Adrenal gland (tissue), 12 donors: ENCODE results near the gene USP3. TPM values are rescaled to one million over a fixed set of nuclear protein-coding genes. Genes with fewer than 3 reads are reported as not detected.

Experiments
- DNase-seq, 7 donors: peaks; one replicate each; pipeline ENCODE4 v3.0.0-alpha.2; 2019 to 2020
- H3K27ac ChIP-seq, 5 donors: fragments of 200-600 bp; sonication (generic) in 4 of 5; 1 replicate in 3 of 5; 2 replicates in 2 of 5; pipeline versions ENCODE4 v1.5.1 to v1.8.0; 2016 to 2020; ENCODE audit warnings: mild to moderate bottlenecking in 1 of 5
- H3K27me3 ChIP-seq: fragments of 200-600 bp; 2 replicates; pipeline ENCODE4 v1.8.0; 2021
- H3K36me3 ChIP-seq, 2 donors: fragments of 200-600 bp; replicated peaks in 1 of 2; 1 replicate in 1 of 2; 2 replicates in 1 of 2; pipeline versions ENCODE4 v1.5.1 to v1.8.0; 2018 to 2022
- H3K4me1 ChIP-seq, 2 donors: fragments of 200-600 bp; replicated peaks in 1 of 2; 1 replicate in 1 of 2; 2 replicates in 1 of 2; pipeline versions ENCODE4 v1.5.1 to v1.8.0; 2018 to 2021
- H3K4me3 ChIP-seq, 4 donors: fragments of 200-600 bp; sonication (generic) in 3 of 4; one replicate each; pipeline ENCODE4 v1.5.1; 2016 to 2018
- H3K9me3 ChIP-seq, 3 donors: fragments of 200-600 bp; sonication (generic) in 1 of 3; replicated peaks in 1 of 3; 1 replicate in 2 of 3; 2 replicates in 1 of 3; pipeline versions ENCODE4 v1.5.1 to v1.8.0; 2016 to 2021
- POLR2A ChIP-seq, 2 donors: fragments of 450-650 bp; IDR thresholded peaks; one replicate each; pipeline ENCODE4 v1.6.1; 2017; ENCODE audit warnings: antibody characterized with exemption in 2 of 2, mild to moderate bottlenecking in 2 of 2, moderate library complexity in 1 of 2
- WGBS, 4 donors: extraction: QIAGEN DNeasy Blood & Tissue Kit in 2 of 4; methylation state at CpG; one replicate each; pipeline versions ENCODE4 v1.1.5 to v1.1.7; 2013 to 2017; 5-methylcytosine and 5-hydroxymethylcytosine counted together
- intact Hi-C, 2 donors: fragments of 100-400 bp; cut with DNase I; formaldehyde crosslinking; loops; one replicate each; pipeline versions ENCODE4 v1.14.1 to v1.15.0; 2022 to 2023
- polyA plus RNA-seq, 3 donors: library from polyadenylated mRNA; stranded (reverse); fragments of 200-250 nt in 2 of 3; fragments of 350-450 nt in 1 of 3; fragmentation: Illumina TruSeq in 1 of 3; extraction: RNeasy Lipid Tissue Mini Kit (QIAGEN cat#74804) in 1 of 3; gene quantifications; one replicate each; pipeline ENCODE4 v1.2.3, GENCODE V29; 2013 to 2014
- total RNA-seq, 9 donors: library from RNA; depleted of rRNA in 4 of 9; stranded (reverse); fragments of >200 nt in 4 of 9; fragments of 120-200 nt in 1 of 9; fragmentation: NEBNext Ultra II Directional in 1 of 9; extraction: Animal tissue kit (Norgen Biotek cat#: 25700) in 1 of 9; gene quantifications; one replicate each; pipeline versions ENCODE4 v1.1.0 to v1.2.4, GENCODE V29; 2013 to 2023
- TF ChIP-seq, protein P1 (sequence below), 6 experiments: fragments of 450-650 bp in 4 of 6; fragments of 200-600 bp in 2 of 6; sonication (generic) in 1 of 6; IDR thresholded peaks; 1 replicate in 5 of 6; 2 replicates in 1 of 6; pipeline versions ENCODE4 v1.5.1 to v1.8.0; 2016 to 2021; ENCODE audit warnings: antibody characterized with exemption in 6 of 6, mild to moderate bottlenecking in 2 of 6, moderate library complexity in 1 of 6
- donor health status: healthy with polysubstance abuse.
- donor health status: Bipolar disorder and iron deficiency.
- donor health status: DM: yes; HTN: yes; CAD: no.
- donor health status: DM: no; HTN: no; CAD: no.
- donor health status: DM: no; HTN: no; CAD: no.
- donor health status: DM: yes; HTN: yes; CAD: no.

USP3 gene
- total and polyA plus RNA-seq, 12 donors, result 23.0 to 55.0 (median 35.5) TPM

DNA sequence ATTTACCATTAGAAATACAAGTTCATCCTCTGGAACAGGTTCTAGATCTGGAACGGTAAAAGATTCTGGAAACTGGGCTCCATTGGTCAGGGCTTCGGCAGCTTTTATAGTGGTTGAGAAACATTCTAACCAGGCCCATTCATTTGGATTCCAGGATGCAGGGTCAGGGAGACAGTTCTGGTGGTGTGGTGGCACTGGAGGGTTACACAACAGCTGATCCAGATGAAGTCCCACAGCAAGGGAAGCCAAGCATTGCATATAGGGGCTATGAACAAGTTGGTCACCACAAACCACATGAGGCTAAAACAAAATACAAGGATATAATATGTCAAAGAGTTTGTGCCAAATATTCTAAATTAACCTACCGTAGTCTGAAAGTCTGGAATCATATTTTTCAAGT, 135.8 kb downstream of the USP3 start:
- 86 to 98% (median 96%) methylated on average over 3 of the region's 3 CpGs for WGBS, 4 donors

More for the DNA sequence above, 135.8 kb downstream of the USP3 start:
- no peak for DNase-seq
- Histone ChIP-seq H3K27ac (no peak overlapping the region), H3K36me3 (peaks cover 0 to 97% of the 10 kb centered on the region in 2 donors), H3K9me3 (no peaks in the 10 kb centered on the region), H3K4me1 (no peaks in the 10 kb centered on the region), H3K27me3 (no peaks in the 10 kb centered on the region), H3K4me3 (no peak overlapping the region)
- no peak for TF ChIP-seq POLR2A (IDR thresholded peaks at IDR 0.05)
- TF ChIP-seq, protein P1, sequence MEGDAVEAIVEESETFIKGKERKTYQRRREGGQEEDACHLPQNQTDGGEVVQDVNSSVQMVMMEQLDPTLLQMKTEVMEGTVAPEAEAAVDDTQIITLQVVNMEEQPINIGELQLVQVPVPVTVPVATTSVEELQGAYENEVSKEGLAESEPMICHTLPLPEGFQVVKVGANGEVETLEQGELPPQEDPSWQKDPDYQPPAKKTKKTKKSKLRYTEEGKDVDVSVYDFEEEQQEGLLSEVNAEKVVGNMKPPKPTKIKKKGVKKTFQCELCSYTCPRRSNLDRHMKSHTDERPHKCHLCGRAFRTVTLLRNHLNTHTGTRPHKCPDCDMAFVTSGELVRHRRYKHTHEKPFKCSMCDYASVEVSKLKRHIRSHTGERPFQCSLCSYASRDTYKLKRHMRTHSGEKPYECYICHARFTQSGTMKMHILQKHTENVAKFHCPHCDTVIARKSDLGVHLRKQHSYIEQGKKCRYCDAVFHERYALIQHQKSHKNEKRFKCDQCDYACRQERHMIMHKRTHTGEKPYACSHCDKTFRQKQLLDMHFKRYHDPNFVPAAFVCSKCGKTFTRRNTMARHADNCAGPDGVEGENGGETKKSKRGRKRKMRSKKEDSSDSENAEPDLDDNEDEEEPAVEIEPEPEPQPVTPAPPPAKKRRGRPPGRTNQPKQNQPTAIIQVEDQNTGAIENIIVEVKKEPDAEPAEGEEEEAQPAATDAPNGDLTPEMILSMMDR (IDR thresholded peaks at IDR 0.05), result no peak
- intact Hi-C loops, result no loop called here

Other genes with a start within 250 kb of the USP3 start
- gene APH1B, start 227.0 kb upstream of the USP3 start, total RNA-seq, result 10 to 100 TPM; 20.7 to 50.3 (median 33.4) TPM
- 10 to 100 TPM in 2 of 3 donors, 1 to 10 TPM in 1; 8.3 to 21.7 (median 14.7) TPM for gene APH1B, start 227.0 kb upstream of the USP3 start, polyA plus RNA-seq
- gene CA12, start 122.7 kb upstream of the USP3 start, total RNA-seq, result 1 to 10 TPM in 1 of 9 donors, under 1 TPM in 6, not detected in 2; under 0.01 to 1.4 (median 0.32) TPM
- gene CA12, start 122.7 kb upstream of the USP3 start, polyA plus RNA-seq, result under 1 TPM; 0.08 to 0.37 (median 0.20) TPM
- gene FBXL22, start 92.8 kb downstream of the USP3 start, total RNA-seq, result under 1 TPM in 8 of 9 donors, not detected in 1; 0.22 to 0.93 (median 0.73) TPM
- 1 to 10 TPM in 2 of 3 donors, under 1 TPM in 1; 0.37 to 5.9 (median 1.0) TPM for gene FBXL22, start 92.8 kb downstream of the USP3 start, polyA plus RNA-seq